SH-SY5Y (cell line): ENCODE measurements around the gene ATP8A2.

Experiments used
- GATA2 ChIP-seq: IDR thresholded peaks from 2 replicates; pipeline ENCODE4 v1.6.1; 2011; ENCODE audit warnings: mild to moderate bottlenecking, low read depth, low read length
- GATA3 ChIP-seq: IDR thresholded peaks from 2 replicates; pipeline ENCODE4 v1.6.1; 2011; ENCODE audit warnings: low read depth, mild to moderate bottlenecking, low read length, moderate library complexity

ATP8A2 gene

DNA sequence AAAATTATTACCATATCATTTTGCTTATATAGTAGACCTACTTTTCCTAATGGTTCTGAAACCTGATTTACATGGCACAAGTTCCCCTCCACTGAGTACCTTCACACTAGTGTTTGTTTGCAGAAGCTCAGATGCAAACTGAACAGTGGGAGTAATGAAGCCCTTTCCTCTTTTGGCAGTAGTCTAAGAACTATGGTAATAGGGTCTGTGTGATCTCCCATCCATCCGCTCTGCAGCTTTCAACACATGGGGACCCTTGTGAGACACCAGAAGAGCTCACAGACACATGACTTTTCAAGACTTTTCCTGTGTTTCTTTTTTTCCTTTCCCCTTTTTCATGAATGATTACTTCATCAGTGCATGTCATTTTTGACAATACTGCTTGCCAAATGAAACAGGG lies 336.0 kb downstream of the ATP8A2 start:
- no peak for TF ChIP-seq GATA2
- TF ChIP-seq GATA3: no peak

DNA sequence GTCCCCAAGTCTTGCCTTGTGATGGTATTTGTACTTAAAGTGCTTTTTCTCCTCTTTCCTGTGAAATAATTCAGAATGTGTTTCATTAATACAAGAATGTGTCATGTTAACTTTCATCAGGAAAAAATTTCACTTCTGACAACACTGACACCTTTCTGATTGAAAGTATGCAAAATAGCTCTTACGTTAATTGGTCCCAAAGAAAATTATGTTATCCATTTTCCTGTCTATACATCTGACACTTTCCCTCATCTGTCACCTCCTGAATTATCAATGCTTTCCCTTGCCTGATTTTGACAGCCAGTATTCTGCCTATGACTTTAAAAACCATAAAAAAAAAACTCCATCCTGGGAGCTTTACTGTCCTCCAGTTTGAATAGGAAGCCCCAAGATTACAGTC lies 336.5 kb downstream of the ATP8A2 start:
- TF ChIP-seq GATA3 (no peak), GATA2 (no peak)

GRCh38 chr13:25709088-25709487 lies 337.3 kb downstream of the ATP8A2 start:
- no peak for TF ChIP-seq GATA2
- TF ChIP-seq GATA3: no peak

- no peak for TF ChIP-seq GATA2
- no peak for TF ChIP-seq GATA3
These were observed 344.0 kb downstream of the ATP8A2 start for GRCh38 chr13:25715760-25716159.

DNA sequence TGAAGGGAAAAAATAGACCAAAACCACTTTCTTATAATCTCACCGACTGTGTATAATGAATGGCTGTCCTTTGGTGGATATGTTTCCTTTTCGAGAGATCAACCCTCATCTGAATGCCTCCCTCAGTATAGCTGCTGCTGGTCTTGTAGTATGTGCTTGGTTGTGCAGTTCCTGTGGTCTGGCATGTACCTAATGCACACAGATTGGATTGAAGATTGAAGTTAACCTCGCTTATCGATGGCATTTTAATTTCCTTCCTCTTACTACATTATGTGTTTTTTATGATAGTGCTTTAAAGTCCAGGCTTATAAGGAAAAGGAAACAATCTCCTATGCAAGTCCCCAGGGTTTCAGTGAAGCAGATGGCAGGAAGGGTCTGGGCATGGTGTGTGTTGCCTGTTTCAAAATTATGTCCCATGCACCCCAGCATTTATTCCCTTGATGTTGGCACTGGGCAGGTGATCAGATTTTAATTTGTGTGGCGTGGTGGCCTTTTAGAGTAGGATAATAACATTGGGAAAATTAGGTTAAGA lies 346.0 kb downstream of the ATP8A2 start:
- no peak for TF ChIP-seq GATA2
- TF ChIP-seq GATA3: no peak

- no peak for TF ChIP-seq GATA2
- no peak for TF ChIP-seq GATA3
These were observed 347.9 kb downstream of the ATP8A2 start for GRCh38 chr13:25719666-25720065.

GRCh38 chr13:25722893-25723292 lies 351.1 kb downstream of the ATP8A2 start:
- no peak for TF ChIP-seq GATA2
- no peak for TF ChIP-seq GATA3

- TF ChIP-seq GATA3: no peak
- no peak for TF ChIP-seq GATA2
These were observed 353.3 kb downstream of the ATP8A2 start for GRCh38 chr13:25725104-25725503.

DNA sequence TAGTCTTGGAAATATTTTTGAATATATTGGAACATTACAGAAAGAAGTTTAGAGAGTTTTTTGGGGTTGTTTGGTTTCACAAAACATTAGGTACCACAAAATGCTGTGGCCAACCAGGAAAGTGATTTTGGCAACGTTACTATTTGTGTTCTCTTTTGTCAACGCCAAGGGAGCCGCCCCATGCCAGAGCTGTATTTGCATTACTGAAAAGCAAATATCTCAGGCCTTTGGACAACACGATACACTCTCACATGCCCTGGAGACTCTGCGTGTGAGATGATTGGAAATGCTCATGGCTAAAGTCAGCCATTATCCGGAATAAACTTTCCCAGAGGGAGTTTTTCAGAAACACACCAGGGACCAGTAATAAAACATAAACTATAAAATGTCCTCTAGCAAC lies 355.5 kb downstream of the ATP8A2 start:
- TF ChIP-seq GATA2: no peak
- TF ChIP-seq GATA3: no peak

GRCh38 chr13:25727810-25728209 lies 356.0 kb downstream of the ATP8A2 start:
- no peak for TF ChIP-seq GATA3
- TF ChIP-seq GATA2: no peak

DNA sequence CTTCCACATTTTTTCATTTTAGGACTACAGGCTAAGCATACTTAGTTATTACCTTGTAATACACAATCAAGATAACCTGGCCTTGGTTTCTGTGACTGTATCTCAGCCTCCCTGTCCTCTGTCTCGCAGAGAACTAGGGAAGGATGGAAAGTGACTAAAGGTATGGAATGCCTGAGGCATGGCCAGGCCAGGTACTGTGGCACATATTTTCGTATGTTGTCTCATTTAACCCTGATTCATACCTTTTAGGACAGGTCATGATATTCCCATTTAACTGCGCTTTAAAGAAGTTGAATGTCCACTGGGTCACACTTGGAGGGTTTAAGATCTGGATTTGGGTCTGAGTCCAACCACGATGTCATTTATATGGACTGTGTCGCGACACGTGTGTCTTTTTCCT lies 357.4 kb downstream of the ATP8A2 start:
- no peak for TF ChIP-seq GATA2
- TF ChIP-seq GATA3: no peak

DNA sequence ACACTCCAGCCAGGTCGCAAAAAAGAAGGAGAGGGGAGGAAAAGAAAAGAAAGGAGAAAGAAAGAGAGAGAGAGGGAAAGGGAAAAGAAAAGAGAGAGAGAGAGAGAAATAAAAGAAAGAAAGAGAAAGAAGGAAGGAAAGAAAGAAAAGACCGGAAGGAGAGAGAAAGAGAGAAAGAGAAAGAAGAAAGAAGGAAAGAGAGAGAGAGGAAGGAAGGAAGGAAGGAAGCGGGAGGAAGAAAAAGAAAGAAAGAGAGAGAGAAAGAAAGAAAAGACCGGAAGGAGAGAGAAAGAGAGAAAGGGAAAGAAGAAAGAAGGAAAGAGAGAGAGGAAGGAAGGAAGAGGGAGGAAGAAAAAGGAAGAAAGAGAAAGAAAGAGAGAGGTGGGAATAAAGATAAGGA lies 359.3 kb downstream of the ATP8A2 start:
- TF ChIP-seq GATA3 (no peak), GATA2 (no peak)

- TF ChIP-seq GATA2: no peak
- TF ChIP-seq GATA3: no peak
These were observed 359.8 kb downstream of the ATP8A2 start for GRCh38 chr13:25731536-25731935.

- TF ChIP-seq GATA3: no peak
- no peak for TF ChIP-seq GATA2
These were observed 360.5 kb downstream of the ATP8A2 start for GRCh38 chr13:25732111-25732865.

GRCh38 chr13:25733001-25733491 lies 361.3 kb downstream of the ATP8A2 start:
- TF ChIP-seq GATA3: no peak
- no peak for TF ChIP-seq GATA2
